Heart right ventricle (tissue), 16 donors: ENCODE data around the gene IMMP2L. TPM values are rescaled to one million over a fixed set of nuclear protein-coding genes. Genes with fewer than 3 reads are reported as not detected.

Experiments used
- ATAC-seq, 8 donors: fragments of 200-7000 bp; cut with Tn5 transposase; one replicate each; pipeline ENCODE4 v1.9.1; 2020; ENCODE audit warnings: mild to moderate bottlenecking in 8 of 8, moderate library complexity in 8 of 8, moderate number of reproducible peaks in 1 of 8
- DNase-seq, 2 donors: peaks; one replicate each; pipeline ENCODE4 v3.0.0-alpha.2; 2020
- H3K27ac ChIP-seq, 10 donors: fragments of 200-600 bp; sonication (generic) in 2 of 10; one replicate each; pipeline versions ENCODE4 v1.5.0 to v1.8.0; 2020 to 2022; ENCODE audit warnings: mild to moderate bottlenecking in 3 of 10
- H3K27me3 ChIP-seq, 7 donors: fragments of 200-600 bp; one replicate each; pipeline ENCODE4 v1.8.0; 2021 to 2022; ENCODE audit warnings: mild to moderate bottlenecking in 2 of 7
- H3K36me3 ChIP-seq, 9 donors: fragments of 200-600 bp; sonication (generic) in 1 of 9; one replicate each; pipeline versions ENCODE4 v1.5.0 to v1.8.0; 2020 to 2022; ENCODE audit warnings: mild to moderate bottlenecking in 2 of 9
- H3K4me1 ChIP-seq, 9 donors: fragments of 200-600 bp; sonication (generic) in 1 of 9; one replicate each; pipeline versions ENCODE4 v1.5.0 to v1.8.0; 2020 to 2022; ENCODE audit warnings: mild to moderate bottlenecking in 4 of 9
- H3K4me3 ChIP-seq, 10 donors: fragments of 200-600 bp; sonication (generic) in 2 of 10; one replicate each; pipeline versions ENCODE4 v1.5.0 to v1.8.0; 2020 to 2022; ENCODE audit warnings: mild to moderate bottlenecking in 7 of 10, moderate library complexity in 2 of 10
- H3K9me3 ChIP-seq, 11 donors: fragments of 200-600 bp in 10 of 11; sonication (generic) in 2 of 11; one replicate each; pipeline versions ENCODE4 v1.5.0 to v1.8.0; 2013 to 2022; ENCODE audit warnings: mild to moderate bottlenecking in 2 of 11, control low read depth in 1 of 11, moderate library complexity in 1 of 11
- WGBS, 2 donors: extraction: QIAGEN DNeasy Blood & Tissue Kit; methylation state at CpG; one replicate each; pipeline ENCODE4 v1.1.7; 2013; ENCODE audit warnings: inconsistent platforms in 1 of 2; 5-methylcytosine and 5-hydroxymethylcytosine counted together
- intact Hi-C, 10 donors: fragments of 100-400 bp; cut with DNase I; formaldehyde crosslinking; loops; one replicate each; pipeline versions ENCODE4 v1.11.1 to v1.14.2; 2022
- polyA plus RNA-seq, 2 donors: library from polyadenylated mRNA; stranded (reverse); fragments of 200-250 nt; gene quantifications; one replicate each; pipeline ENCODE4 v1.2.3, GENCODE V29; 2013
- total RNA-seq, 10 donors: library from RNA; stranded (reverse); fragmentation: NEBNext Ultra II Directional in 3 of 10; extraction: Animal tissue kit (Norgen Biotek cat#: 25700) in 3 of 10; gene quantifications; one replicate each; pipeline versions ENCODE4 v1.2.1 to v1.2.4, GENCODE V29; 2021 to 2023
- TF ChIP-seq, protein P1 (sequence below), 9 donors: fragments of 200-600 bp; sonication (generic) in 2 of 9; IDR thresholded peaks; one replicate each; pipeline versions ENCODE4 v1.5.0 to v1.8.0; 2021 to 2022; ENCODE audit warnings: antibody characterized with exemption in 9 of 9, mild to moderate bottlenecking in 5 of 9, moderate library complexity in 1 of 9
- donor health status: Arrhythmogenic right ventricular cardiomyopathy.
- donor health status: ischemic (EF 13 %, LVEDD 7.1; RV severe dilation, severe dysfunction).
- donor health status: healthy with polysubstance abuse.
- donor health status: DM: no; HTN: yes; CAD: no.
- donor health status: DM: no; HTN: no; CAD: no.
- donor health status: ischemic (EF 25% LVEDD 6.9; RV normal size, moderate dysfunction).
- donor health status: ischemic (EF 25% LVEDD 5.7; RV mildly dilated, moderate dysfunction).
- donor health status: healthy.
- donor health status: DM: yes; HTN: yes; CAD: no.
- donor health status: Ischemic cardiomyopathy.
- donor health status: ischemic (EF 35%, LVEDD 5.7; RV mildly dilated, moderate dysfunction).
- donor health status: nonischemic (EF 11% LVEDD 7.7; RV severe dilation, severe dysfunction).
- donor health status: DM: yes; HTN: yes; CAD: no.
- donor health status: PGD.
- donor health status: ischemic (EF 29% LVEDD 5.4; RV normal size, mild dysfunction).
- donor health status: nonischemic (EF 23%, LVEDD 6.1; RV moderate dilation, normal function).

Gene IMMP2L
- total and polyA plus RNA-seq, 12 donors: 4.3 to 20.8 (median 17.3) TPM

DNA sequence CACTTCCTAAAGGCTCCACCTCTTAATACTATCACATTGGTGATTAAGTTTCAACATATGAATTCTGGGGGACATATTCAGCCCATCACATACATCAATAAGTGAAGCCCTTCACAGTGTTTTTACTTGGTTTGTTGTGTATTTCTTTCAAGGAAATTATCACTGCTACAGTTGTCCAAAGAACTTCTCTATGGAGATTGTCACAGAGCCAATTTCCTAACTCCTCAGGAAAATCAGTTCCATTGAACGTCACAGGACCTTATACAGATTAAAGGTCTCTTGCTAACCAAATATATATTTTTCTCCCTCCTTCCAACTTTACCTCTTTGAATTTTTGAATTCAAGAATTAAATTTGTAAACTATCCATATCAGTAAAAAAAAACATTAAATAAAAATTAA lies 357.0 kb downstream of the IMMP2L start:
- intact Hi-C loops: no loop called here
- no peak for DNase-seq
- WGBS, 2 donors: 44 to 60% methylated on average over 1 of the region's 1 CpG
- H3K9me3 ChIP-seq: peaks cover 0 to 14% (median 0%) of the 10 kb centered on the region in 11 donors
- no peaks in the 10 kb centered on the region for H3K36me3 ChIP-seq
- ATAC-seq: no peak
- no peak overlapping the region for H3K4me3 ChIP-seq
- no peak overlapping the region for H3K27ac ChIP-seq
- no peaks in the 10 kb centered on the region for H3K4me1 ChIP-seq
- TF ChIP-seq, protein P1, sequence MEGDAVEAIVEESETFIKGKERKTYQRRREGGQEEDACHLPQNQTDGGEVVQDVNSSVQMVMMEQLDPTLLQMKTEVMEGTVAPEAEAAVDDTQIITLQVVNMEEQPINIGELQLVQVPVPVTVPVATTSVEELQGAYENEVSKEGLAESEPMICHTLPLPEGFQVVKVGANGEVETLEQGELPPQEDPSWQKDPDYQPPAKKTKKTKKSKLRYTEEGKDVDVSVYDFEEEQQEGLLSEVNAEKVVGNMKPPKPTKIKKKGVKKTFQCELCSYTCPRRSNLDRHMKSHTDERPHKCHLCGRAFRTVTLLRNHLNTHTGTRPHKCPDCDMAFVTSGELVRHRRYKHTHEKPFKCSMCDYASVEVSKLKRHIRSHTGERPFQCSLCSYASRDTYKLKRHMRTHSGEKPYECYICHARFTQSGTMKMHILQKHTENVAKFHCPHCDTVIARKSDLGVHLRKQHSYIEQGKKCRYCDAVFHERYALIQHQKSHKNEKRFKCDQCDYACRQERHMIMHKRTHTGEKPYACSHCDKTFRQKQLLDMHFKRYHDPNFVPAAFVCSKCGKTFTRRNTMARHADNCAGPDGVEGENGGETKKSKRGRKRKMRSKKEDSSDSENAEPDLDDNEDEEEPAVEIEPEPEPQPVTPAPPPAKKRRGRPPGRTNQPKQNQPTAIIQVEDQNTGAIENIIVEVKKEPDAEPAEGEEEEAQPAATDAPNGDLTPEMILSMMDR (IDR thresholded peaks at IDR 0.05): no peak
- no peaks in the 10 kb centered on the region for H3K27me3 ChIP-seq

DNA sequence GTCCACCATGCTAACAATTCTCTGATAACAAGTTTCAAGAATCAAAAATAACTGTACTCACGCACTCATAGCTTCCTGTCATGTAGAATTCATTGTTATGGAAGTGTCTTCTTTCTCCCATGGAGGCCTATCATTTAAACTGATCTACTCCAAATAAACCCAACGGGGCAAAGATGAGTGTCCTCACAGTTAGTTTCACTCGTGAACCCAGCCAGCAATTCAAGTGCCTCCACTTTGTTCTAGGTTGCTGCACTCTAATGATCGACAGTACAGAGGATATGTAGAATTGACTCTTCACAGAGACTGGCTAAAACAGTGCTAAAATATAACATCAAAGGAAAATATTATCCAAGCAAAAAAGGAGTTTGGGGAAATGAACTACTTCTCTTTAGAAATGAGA lies 360.0 kb downstream of the IMMP2L start:
- intact Hi-C loops: no loop called here
- no peak for DNase-seq
- H3K27me3 ChIP-seq: no peaks in the 10 kb centered on the region

DNA sequence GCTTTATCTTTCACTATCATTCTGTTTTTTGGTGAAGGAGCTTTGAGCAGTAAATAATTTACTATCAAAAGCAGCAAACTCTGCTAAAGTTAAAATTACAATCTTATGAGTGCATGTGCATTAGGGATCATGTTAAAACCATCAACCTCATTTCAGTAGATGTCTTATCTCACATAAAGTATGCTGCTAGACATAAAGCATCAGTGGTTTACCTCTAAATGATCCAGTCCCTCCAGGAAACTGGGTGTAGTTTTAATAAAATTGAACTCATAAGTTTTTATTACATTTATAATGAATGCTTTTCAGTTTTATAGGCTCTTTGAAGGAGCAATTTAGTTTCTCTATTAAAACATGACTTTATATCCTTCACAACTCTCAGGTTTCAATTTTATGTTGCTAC lies 362.6 kb downstream of the IMMP2L start:
- intact Hi-C loops: no loop called here
- Histone ChIP-seq H3K4me1 (no peaks in the 10 kb centered on the region), H3K9me3 (peaks cover 0 to 14% (median 0%) of the 10 kb centered on the region in 11 donors), H3K36me3 (no peaks in the 10 kb centered on the region), H3K4me3 (no peak overlapping the region), H3K27me3 (no peaks in the 10 kb centered on the region), H3K27ac (no peak overlapping the region)
- ATAC-seq (no peak), DNase-seq (no peak)
- TF ChIP-seq, protein P1 (IDR thresholded peaks at IDR 0.05): no peak

More for the DNA sequence above, 360.0 kb downstream of the IMMP2L start:
- no peaks in the 10 kb centered on the region for H3K36me3 ChIP-seq
- no peak overlapping the region for H3K27ac ChIP-seq
- H3K9me3 ChIP-seq: peaks cover 0 to 14% (median 0%) of the 10 kb centered on the region in 11 donors
- TF ChIP-seq, protein P1 (IDR thresholded peaks at IDR 0.05): no peak
- H3K4me1 ChIP-seq: no peaks in the 10 kb centered on the region
- 88 to 89% methylated on average over 4 of the region's 4 CpGs for WGBS, 2 donors
- ATAC-seq: no peak
- H3K4me3 ChIP-seq: no peak overlapping the region

DNA sequence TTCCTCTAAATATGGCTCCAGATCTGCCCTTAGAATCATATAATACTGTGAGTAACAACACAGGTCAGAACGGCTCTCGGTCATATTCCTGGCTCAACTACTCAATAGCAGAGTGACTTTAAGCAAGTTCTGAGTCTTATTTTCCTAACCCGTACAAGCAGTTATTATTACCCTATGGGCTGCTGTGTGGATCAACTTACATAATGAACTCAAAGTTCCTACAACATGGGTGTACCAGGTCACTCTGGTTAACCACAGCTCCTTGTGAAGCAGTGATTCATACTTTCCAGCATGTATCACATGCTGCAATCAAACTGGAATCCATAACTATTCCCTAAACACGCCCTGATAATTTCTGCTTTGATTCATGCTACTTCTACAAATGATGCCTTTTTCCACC lies 364.0 kb downstream of the IMMP2L start:
- peak in 1 of 8 donors; percentile 38 for ATAC-seq
- intact Hi-C loops: no loop called here

More for the DNA sequence above, 364.0 kb downstream of the IMMP2L start:
- Histone ChIP-seq H3K36me3 (no peaks in the 10 kb centered on the region), H3K9me3 (peaks cover 0 to 14% (median 0%) of the 10 kb centered on the region in 11 donors), H3K27ac (no peak overlapping the region), H3K4me3 (no peak overlapping the region), H3K4me1 (no peaks in the 10 kb centered on the region), H3K27me3 (no peaks in the 10 kb centered on the region)
- WGBS, 2 donors: 92 to 94% methylated on average over 4 of the region's 4 CpGs
- DNase-seq: no peak
- TF ChIP-seq, protein P1 (IDR thresholded peaks at IDR 0.05): no peak
